HG02571 (cell line): ENCODE results near the gene TMEM234.

Experiments used
- ATAC-seq: cut with Tn5 transposase; IDR thresholded peaks from one replicate; pipeline ENCODE4 v1.9.1; 2021; ENCODE audit warnings: mild to moderate bottlenecking, moderate library complexity; ENCODE audit not compliant: unreplicated experiment

The TMEM234 gene

DNA sequence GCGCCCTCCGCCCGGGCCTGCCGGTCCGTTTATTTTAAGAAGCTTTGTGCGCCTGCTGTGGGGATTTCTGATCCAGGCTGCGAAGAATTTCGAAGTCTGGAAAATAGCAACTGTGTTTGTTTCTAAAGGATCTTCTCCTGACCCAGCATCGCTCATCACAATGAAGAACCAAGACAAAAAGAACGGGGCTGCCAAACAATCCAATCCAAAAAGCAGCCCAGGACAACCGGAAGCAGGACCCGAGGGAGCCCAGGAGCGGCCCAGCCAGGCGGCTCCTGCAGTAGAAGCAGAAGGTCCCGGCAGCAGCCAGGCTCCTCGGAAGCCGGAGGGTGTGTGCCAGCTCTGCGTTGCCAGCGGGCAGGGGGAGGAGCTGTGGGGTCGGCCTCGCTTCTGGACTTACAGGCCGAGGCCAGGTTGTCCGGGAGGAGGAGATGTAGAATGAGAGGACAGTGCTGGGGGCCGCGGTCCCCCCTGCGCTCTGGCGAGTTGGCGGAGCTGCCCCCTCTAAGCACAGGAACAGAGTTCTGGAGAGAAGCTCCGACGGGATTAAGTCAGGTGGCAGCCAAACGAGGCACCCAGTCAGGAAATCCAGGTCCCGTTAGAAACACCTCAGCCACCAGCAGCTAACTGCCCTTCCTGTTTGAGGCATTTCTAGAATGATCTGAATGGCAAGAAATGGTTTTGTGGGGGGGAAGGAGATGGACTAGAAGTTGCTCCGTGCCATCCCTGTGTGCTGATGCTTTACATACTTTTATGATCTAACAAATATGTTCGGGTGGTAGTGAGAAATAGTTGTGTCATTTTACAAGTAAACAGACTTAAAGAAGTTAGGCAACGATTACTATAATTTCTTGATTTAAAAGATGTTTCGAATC is 41.7 kb downstream of the TMEM234 start:
- ATAC-seq, result no peak

DNA sequence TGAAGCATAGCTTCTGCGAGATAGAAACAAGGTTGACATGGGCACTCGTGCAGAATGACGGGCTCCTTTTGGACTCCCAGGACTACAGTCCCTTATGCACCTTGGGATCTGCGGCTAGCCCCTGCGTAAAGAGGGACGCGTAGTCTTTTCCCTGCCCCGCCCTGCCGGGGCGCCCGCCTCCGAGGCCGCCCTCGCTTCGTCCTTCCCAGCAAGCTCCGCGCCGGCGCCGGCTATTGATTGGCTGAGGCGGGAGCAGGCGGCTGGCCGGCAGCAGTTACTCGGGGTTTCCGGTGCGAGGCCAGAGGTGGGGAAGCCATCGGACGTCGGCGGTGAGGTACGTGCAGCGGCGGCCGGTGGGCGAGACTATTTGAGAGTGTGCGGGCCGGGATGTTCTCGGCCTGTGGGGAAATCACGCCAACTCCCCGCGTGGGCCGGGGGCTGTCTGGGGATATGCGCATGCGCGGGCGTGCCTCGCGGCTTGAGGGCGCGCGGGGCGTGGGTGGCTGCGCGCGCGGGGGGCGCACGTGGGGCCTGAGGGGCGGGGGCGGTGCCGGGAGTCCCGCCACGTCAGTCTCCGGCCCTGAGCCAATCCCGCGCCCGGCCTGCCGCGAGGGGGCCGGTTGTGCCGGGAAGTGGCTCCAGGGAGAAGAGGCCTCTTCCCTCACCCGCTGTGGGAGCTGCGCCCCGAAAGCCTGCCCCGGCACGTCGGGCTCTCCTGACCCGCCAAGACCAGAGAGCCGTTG is 42.5 kb downstream of the TMEM234 start, which contains the start of gene TXLNA:
TSS of gene TXLNA (plus strand) at position 233 of the 743 bp plus-strand sequence. CDS start 671 bp downstream, outside the sequence.
- ATAC-seq, result peak; percentile 85

DNA sequence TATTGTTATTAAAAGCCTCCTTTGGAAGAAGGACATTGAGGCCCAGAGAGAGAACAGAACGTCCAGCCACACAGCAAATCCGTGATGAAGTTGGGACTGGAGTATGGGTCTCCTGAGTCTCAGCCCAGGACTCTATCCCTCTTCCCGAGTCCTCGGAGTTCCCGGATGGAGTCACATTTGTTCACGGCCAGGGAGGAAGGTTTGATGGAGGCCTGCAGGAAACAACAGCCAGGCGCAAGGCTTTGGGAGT is 43.0 kb downstream of the TMEM234 start:
- no peak for ATAC-seq

DNA sequence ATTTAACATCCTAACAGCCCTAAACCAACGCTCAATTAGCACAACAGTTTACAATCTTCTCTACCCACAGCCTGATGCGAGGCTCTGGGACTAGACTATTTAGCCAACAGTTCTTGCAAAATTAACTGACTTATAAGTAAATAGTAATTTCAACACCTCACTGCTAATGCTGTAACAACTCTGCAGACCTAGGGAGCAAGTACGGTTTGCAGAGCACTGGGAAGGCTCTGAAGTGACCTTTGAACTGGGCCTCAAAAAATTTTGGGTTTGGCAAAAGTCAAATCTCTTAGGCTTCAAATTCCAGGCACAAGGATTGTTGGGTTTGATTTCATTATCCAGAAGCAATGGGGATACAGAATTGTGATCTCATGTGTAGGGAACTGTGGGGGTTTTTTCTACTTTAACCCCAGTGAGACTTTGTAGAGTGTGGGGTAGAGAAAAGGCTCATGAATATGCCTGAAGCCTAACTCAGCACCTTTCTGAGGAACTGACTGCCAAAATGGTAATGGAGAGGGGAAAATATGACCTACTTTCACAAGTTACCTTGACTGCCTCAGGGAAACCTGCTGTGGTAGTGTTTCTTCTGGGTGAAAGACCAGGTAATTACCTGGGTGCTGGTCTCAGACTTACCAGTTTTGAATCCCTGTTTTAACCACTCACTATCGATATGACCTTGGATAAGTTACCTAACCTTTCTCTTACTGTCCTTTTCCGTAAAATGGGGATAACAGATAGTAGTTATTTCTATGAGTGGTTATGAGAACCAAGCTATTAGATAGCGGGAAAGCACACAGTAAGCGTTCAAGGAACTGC is 43.6 kb downstream of the TMEM234 start:
- no peak for ATAC-seq

DNA sequence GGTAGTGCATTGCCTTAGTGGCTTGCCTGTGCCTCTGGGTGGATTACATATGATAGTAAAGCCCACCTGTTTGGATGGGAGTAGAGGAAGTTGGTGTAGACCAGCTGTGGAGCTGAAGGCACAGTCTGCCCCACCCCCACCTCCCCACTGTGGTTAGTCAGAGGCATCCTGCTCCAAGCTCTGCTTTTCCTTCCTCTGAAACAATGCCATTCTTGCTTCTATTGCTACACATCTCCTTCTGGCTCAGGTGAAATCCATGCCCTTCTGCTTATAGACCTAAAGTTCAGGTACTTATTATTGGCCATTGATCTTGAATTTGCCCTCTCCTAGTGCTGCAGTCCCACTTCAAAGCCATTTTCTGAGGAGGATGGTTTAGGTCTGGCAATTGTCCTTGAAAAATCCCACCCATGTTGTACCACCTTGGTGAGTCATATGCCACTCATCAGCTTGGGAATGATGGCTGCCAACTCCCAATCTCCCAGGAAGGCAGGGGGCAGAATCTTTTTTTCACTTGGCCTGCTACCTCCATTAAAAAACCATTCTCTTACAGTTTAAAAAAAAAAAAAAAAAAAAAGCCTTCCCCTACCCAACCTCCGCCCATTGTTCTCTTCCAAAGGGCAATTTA is 49.4 kb downstream of the TMEM234 start:
- no peak for ATAC-seq

DNA sequence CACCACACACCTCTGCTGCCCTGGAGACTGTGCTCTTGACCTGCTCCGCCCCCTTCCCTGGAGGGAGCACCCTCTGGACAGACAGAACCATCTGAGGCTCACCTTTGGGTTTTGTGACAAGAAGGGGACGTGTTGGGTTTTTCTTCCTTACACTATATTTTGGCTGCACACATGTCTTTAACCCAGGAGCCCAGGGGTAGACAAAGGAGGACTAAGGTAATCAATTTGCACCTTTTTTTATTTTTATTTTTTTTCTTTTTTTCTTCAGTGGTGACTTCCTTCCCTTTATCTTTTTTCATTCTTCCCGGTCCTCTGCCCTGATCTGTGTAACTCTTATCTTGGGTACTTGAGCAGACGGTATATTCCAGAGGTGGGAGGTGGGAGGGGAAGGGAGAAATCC is 51.2 kb downstream of the TMEM234 start:
- ATAC-seq, result no peak
